Esophagus squamous epithelium (tissue), 4 donors: ENCODE results near the gene DNAJC15.

Experiments
- CTCF ChIP-seq, 6 experiments: fragments of 450-650 bp in 4 of 6; fragments of 200-600 bp in 2 of 6; sonication (generic) in 2 of 6; IDR thresholded peaks; one replicate each; pipeline ENCODE4 v1.5.1; 2016 to 2019; ENCODE audit warnings: antibody characterized with exemption in 6 of 6, mild to moderate bottlenecking in 4 of 6, moderate library complexity in 4 of 6
- POLR2A ChIP-seq, 4 donors: fragments of 450-650 bp; IDR thresholded peaks; one replicate each; pipeline ENCODE4 v1.6.1; 2017; ENCODE audit warnings: antibody characterized with exemption in 4 of 4, mild to moderate bottlenecking in 4 of 4, moderate library complexity in 3 of 4

- no peak for TF ChIP-seq CTCF (IDR thresholded peaks at IDR 0.05)
- no peak for TF ChIP-seq POLR2A (IDR thresholded peaks at IDR 0.05)
These were observed 133.5 kb downstream of the DNAJC15 start for GRCh38 chr13:43156916-43157315.
